K562 (cell line): Measurements from ENCODE around the gene MARCHF9. TPM values are rescaled to one million over a fixed set of nuclear protein-coding genes. Genes with fewer than 3 reads are reported as not detected.
A peak's percentile ranks its signal among the peaks of the same experiment; 100 is the strongest.

Experiments
- CAMTA2 ChIP-seq: fragments of 250-450 bp; sonication (Bioruptor Pico); conservative IDR thresholded peaks from 2 replicates; pipeline ENCODE4 v1.5.1; 2022
- CBX8 ChIP-seq: fragments of 200-600 bp; sonication (generic); IDR thresholded peaks from 2 replicates; pipeline ENCODE4 v1.6.1; 2012; ENCODE audit warnings: borderline replicate concordance, mixed run types, low read depth, mild to moderate bottlenecking, moderate library complexity, mixed read lengths, low read length, control low read depth, inconsistent platforms; ENCODE audit not compliant: poor library complexity, severe bottlenecking; ENCODE audit errors: extremely low read depth
- COPS2 ChIP-seq: fragments of 450-650 bp; conservative IDR thresholded peaks from 2 replicates; pipeline ENCODE4 v1.6.1; 2016; ENCODE audit warnings: mild to moderate bottlenecking, moderate library complexity
- FUS ChIP-seq: fragments of 200-400 bp; formaldehyde crosslinking; optimal IDR thresholded peaks from 2 replicates; pipeline ENCODE3; 2017; ENCODE audit warnings: low read depth, low read length
- HIVEP1 ChIP-seq: fragments of 250-450 bp; sonication (Bioruptor Pico); IDR thresholded peaks from 2 replicates; pipeline ENCODE4 v1.4.0; 2020; ENCODE audit warnings: mild to moderate bottlenecking
- HMG20B ChIP-seq: fragments of 250-450 bp; sonication (Bioruptor Pico); IDR thresholded peaks from 2 replicates; pipeline ENCODE4 v1.5.0; 2021; ENCODE audit warnings: mild to moderate bottlenecking
- KAT7 ChIP-seq: sonication (generic); formaldehyde crosslinking; IDR thresholded peaks from 2 replicates; pipeline ENCODE4 v1.8.0; 2022; ENCODE audit warnings: missing genetic modification reagents, mild to moderate bottlenecking, borderline replicate concordance
- KLF10 ChIP-seq: fragments of 250-450 bp; sonication (Bioruptor Pico); IDR thresholded peaks from 2 replicates; pipeline ENCODE4 v1.6.1; 2021; ENCODE audit warnings: matching md5 sums
- SMARCE1 ChIP-seq: fragments of 450-650 bp; IDR thresholded peaks from 2 replicates; pipeline ENCODE4 v1.7.1; 2016; ENCODE audit warnings: mild to moderate bottlenecking
- TOE1 ChIP-seq, 2 experiments: fragments of 450-650 bp in 1 of 2; sonication (generic) in 1 of 2; formaldehyde crosslinking in 1 of 2; IDR thresholded peaks; 2 replicates each; pipeline versions ENCODE4 v1.7.1 to v1.8.0; 2016 to 2022; ENCODE audit warnings: borderline replicate concordance in 2 of 2, mild to moderate bottlenecking in 2 of 2, antibody characterized with exemption in 1 of 2, inconsistent platforms in 1 of 2, low read depth in 1 of 2, missing genetic modification reagents in 1 of 2, moderate library complexity in 1 of 2
- U2AF1 ChIP-seq: fragments of 200-400 bp; formaldehyde crosslinking; optimal IDR thresholded peaks from 2 replicates; pipeline ENCODE3; 2017; ENCODE audit warnings: mild to moderate bottlenecking, low read depth, low read length, moderate library complexity
- ZNF124 ChIP-seq: sonication (generic); formaldehyde crosslinking; IDR thresholded peaks from 2 replicates; pipeline ENCODE4 v1.8.1; 2022; ENCODE audit warnings: missing genetic modification reagents
- ZNF140 ChIP-seq: fragments of 250-450 bp; sonication (Bioruptor Pico); IDR thresholded peaks from 2 replicates; pipeline ENCODE4 v1.8.0; 2021; ENCODE audit warnings: moderate library complexity, mild to moderate bottlenecking, inconsistent platforms
- ZNF778 ChIP-seq: fragments of 450-650 bp; formaldehyde crosslinking; IDR thresholded peaks from 2 replicates; pipeline ENCODE4 v1.4.0; 2020; ENCODE audit warnings: mild to moderate bottlenecking, moderate library complexity
- ZZZ3 ChIP-seq: fragments of 450-650 bp; IDR thresholded peaks from 2 replicates; pipeline ENCODE4 v1.6.1; 2016; ENCODE audit warnings: antibody characterized with exemption, mild to moderate bottlenecking, moderate library complexity
- polyA plus RNA-seq, 8 experiments: library from polyadenylated mRNA; depleted of rRNA in 4 of 8; stranded (reverse) in 5 of 8; unstranded in 3 of 8; fragments of >200 nt; fragmentation: Nextera tagmentation in 2 of 8; fragmentation: Illumina TruSeq in 1 of 8; extraction: Ambion mirVana in 2 of 8; extraction: Trizol in 1 of 8; gene quantifications; 2 replicates each; pipeline versions ENCODE4 v1.2.1 to v1.2.3, GENCODE V29; 2011 to 2014; ENCODE audit warnings: inconsistent platforms in 1 of 8, missing spikeins in 1 of 8
- total RNA-seq, 7 experiments: library from RNA; depleted of rRNA in 6 of 7; stranded (reverse); fragments of >200 nt in 6 of 7; fragmentation: Illumina TruSeq in 2 of 7; extraction: Trizol in 2 of 7; gene quantifications; 2 replicates each; pipeline versions ENCODE4 v1.2.1 to v1.2.3, GENCODE V29; 2011 to 2021; ENCODE audit warnings: low replicate concordance in 1 of 7
- TF ChIP-seq, protein P1 (sequence below): fragments of 250-450 bp; sonication (Bioruptor Pico); IDR thresholded peaks from 2 replicates; pipeline ENCODE4 v1.8.0; 2022; ENCODE audit warnings: inconsistent platforms, mild to moderate bottlenecking, moderate library complexity, borderline replicate concordance
- TF ChIP-seq, protein P2 (sequence below): fragments of 450-650 bp; formaldehyde crosslinking; IDR thresholded peaks from 2 replicates; pipeline ENCODE4 v1.4.0; 2022; ENCODE audit warnings: missing genetic modification characterization
- TF ChIP-seq, protein P3 (sequence below): sonication (generic); formaldehyde crosslinking; IDR thresholded peaks from 2 replicates; pipeline ENCODE4 v1.8.1; 2023; ENCODE audit warnings: mild to moderate bottlenecking, missing genetic modification reagents, moderate library complexity
- TF ChIP-seq, protein P4 (sequence below): fragments of 250-450 bp; sonication (Bioruptor Pico); IDR thresholded peaks from 2 replicates; pipeline ENCODE4 v1.4.0; 2020; ENCODE audit warnings: borderline replicate concordance
- TF ChIP-seq, protein P5 (sequence below): IDR thresholded peaks from 2 replicates; pipeline ENCODE4 v1.6.1; 2012; ENCODE audit warnings: low read depth, low read length, improper control_type of control experiment, borderline replicate concordance

MARCHF9 gene
- total and polyA plus RNA-seq, 9 of the 15 experiments (the other 6 are each of a cell fraction or from before 2014, with no cell fraction given): 0.80 to 12.4 (median 6.2) TPM

DNA sequence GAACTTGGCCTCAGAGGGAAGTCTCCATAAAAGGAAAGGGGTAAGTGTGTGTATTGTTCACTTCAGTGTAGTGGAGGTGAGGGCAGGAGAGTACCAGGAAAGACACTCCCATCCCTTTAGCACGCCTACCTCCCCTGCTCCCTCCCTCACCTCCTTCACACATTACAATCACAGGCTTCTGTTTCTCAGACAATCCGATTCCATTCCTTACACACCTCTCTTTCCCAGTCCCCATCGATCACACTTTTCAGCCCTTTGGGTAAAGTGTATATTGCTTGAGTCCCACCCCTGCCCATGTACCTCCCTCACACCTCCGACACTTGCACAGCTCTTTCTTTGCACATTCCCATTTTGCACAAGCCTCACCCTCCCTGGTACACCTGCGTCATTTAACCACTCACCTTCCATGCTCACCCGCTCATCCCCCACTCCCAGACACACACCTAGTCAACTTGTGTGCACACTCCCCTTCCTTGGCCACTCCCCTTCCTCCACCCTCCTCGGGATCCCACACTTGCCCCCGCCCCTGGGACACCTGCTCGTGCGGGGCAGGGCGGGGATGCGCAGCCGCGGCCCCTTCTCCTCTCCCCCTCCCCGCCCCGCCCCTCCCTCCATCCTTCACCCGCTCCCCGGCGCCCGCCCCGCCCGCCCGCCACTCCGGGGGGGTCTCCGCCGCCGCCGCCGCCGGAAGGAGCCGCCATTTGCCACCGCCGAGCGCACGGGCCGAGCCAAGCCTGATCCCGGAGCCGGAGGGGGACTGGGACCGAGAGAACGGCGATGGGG lies at the start of gene MARCHF9 (continued):
- TF ChIP-seq, protein P1, sequence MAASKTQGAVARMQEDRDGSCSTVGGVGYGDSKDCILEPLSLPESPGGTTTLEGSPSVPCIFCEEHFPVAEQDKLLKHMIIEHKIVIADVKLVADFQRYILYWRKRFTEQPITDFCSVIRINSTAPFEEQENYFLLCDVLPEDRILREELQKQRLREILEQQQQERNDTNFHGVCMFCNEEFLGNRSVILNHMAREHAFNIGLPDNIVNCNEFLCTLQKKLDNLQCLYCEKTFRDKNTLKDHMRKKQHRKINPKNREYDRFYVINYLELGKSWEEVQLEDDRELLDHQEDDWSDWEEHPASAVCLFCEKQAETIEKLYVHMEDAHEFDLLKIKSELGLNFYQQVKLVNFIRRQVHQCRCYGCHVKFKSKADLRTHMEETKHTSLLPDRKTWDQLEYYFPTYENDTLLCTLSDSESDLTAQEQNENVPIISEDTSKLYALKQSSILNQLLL: no peak
- TF ChIP-seq HIVEP1: no peak
- no peak for TF ChIP-seq U2AF1
- no peak for TF ChIP-seq CBX8
- no peak for TF ChIP-seq FUS
- no peak for TF ChIP-seq ZNF778 (CRISPR knock-in tag)
- no peak for TF ChIP-seq ZNF124 (CRISPR knock-in tag)
- no peak for TF ChIP-seq HMG20B (CRISPR knock-in tag)
- TF ChIP-seq CAMTA2 (CRISPR knock-in tag): no peak
- TF ChIP-seq, protein P2, sequence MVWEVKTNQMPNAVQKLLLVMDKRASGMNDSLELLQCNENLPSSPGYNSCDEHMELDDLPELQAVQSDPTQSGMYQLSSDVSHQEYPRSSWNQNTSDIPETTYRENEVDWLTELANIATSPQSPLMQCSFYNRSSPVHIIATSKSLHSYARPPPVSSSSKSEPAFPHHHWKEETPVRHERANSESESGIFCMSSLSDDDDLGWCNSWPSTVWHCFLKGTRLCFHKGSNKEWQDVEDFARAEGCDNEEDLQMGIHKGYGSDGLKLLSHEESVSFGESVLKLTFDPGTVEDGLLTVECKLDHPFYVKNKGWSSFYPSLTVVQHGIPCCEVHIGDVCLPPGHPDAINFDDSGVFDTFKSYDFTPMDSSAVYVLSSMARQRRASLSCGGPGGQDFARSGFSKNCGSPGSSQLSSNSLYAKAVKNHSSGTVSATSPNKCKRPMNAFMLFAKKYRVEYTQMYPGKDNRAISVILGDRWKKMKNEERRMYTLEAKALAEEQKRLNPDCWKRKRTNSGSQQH (CRISPR knock-in tag): no peak
- TF ChIP-seq ZZZ3: no peak
- TF ChIP-seq, protein P3, sequence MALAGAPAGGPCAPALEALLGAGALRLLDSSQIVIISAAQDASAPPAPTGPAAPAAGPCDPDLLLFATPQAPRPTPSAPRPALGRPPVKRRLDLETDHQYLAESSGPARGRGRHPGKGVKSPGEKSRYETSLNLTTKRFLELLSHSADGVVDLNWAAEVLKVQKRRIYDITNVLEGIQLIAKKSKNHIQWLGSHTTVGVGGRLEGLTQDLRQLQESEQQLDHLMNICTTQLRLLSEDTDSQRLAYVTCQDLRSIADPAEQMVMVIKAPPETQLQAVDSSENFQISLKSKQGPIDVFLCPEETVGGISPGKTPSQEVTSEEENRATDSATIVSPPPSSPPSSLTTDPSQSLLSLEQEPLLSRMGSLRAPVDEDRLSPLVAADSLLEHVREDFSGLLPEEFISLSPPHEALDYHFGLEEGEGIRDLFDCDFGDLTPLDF (CRISPR knock-in tag): no peak
- TF ChIP-seq, protein P4, sequence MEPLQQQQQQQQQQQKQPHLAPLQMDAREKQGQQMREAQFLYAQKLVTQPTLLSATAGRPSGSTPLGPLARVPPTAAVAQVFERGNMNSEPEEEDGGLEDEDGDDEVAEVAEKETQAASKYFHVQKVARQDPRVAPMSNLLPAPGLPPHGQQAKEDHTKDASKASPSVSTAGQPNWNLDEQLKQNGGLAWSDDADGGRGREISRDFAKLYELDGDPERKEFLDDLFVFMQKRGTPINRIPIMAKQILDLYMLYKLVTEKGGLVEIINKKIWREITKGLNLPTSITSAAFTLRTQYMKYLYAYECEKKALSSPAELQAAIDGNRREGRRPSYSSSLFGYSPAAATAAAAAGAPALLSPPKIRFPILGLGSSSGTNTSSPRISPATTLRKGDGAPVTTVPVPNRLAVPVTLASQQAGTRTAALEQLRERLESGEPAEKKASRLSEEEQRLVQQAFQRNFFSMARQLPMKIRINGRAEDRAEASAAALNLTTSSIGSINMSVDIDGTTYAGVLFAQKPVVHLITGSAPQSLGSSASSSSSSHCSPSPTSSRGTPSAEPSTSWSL: no peak
- no peak for TF ChIP-seq KAT7
- TF ChIP-seq, protein P5, sequence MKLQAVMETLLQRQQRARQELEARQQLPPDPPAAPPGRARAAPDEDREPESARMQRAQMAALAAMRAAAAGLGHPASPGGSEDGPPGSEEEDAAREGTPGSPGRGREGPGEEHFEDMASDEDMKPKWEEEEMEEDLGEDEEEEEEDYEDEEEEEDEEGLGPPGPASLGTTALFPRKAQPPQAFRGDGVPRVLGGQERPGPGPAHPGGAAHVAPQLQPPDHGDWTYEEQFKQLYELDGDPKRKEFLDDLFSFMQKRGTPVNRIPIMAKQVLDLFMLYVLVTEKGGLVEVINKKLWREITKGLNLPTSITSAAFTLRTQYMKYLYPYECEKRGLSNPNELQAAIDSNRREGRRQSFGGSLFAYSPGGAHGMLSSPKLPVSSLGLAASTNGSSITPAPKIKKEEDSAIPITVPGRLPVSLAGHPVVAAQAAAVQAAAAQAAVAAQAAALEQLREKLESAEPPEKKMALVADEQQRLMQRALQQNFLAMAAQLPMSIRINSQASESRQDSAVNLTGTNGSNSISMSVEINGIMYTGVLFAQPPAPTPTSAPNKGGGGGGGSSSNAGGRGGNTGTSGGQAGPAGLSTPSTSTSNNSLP: no peak
- no peak for TF ChIP-seq COPS2
- no peak for TF ChIP-seq KLF10 (CRISPR knock-in tag)
- peak; percentile 43; the same call in 1 of the 2 replicates for TF ChIP-seq TOE1 (IDR thresholded peaks at IDR 0.05; ENCODE audit: borderline replicate concordance)
- TF ChIP-seq TOE1 (CRISPR knock-in tag; IDR thresholded peaks at IDR 0.05; ENCODE audit: borderline replicate concordance, low read depth): no peak
- TF ChIP-seq SMARCE1: peak; percentile 30; the same call in 1 of the 2 replicates
- TF ChIP-seq ZNF140: no peak
